IMR-90 (cell line): ENCODE measurements around the gene C22orf31. TPM values are rescaled to one million over a fixed set of nuclear protein-coding genes. Genes with fewer than 3 reads are reported as not detected.

Experiments
- ATAC-seq: fragments of 200-7000 bp; cut with Tn5 transposase; 2 replicates; pipeline ENCODE4 v1.9.1; 2020; ENCODE audit warnings: low read depth, mild to moderate bottlenecking, moderate library complexity
- BruUV-seq: library from RNA; stranded (reverse); fragments of 400-500 nt; replicated peaks from 2 replicates; lab custom pipeline; 2021; lab: Mats Ljungman, UMichigan
- CTCF ChIA-PET: fragments of 300-600 bp; formaldehyde crosslinking; extraction: SDS; loops from one replicate; lab custom pipeline; 2021; ENCODE audit warnings: antibody characterized with exemption; lab: Yijun Ruan, JAX
- POLR2A ChIA-PET: fragments of 300-600 bp; sonication (Branson Sonifier 250); formaldehyde crosslinking; loops from one replicate; lab custom pipeline; 2022; ENCODE audit warnings: antibody characterized with exemption; ENCODE audit not compliant: unreplicated experiment; lab: Charles Lee
- DNase-seq: peaks from one replicate; pipeline ENCODE4 v3.0.0; 2013
- H2AFZ ChIP-seq: replicated peaks from 2 replicates; pipeline ENCODE3; 2013; ENCODE audit warnings: low read length, mild to moderate bottlenecking; ENCODE audit not compliant: poor library complexity
- H2AK5ac ChIP-seq: 2 replicates; pipeline ENCODE4 v1.6.1; 2013; ENCODE audit warnings: low read depth, low read length, inconsistent platforms
- H2AK9ac ChIP-seq: replicated peaks from 2 replicates; pipeline ENCODE3; 2013; ENCODE audit warnings: mild to moderate bottlenecking, low read depth, low read length, moderate library complexity; ENCODE audit not compliant: poor library complexity
- H2BK120ac ChIP-seq: 2 replicates; pipeline ENCODE4 v1.6.1; 2013; ENCODE audit warnings: low read depth, low read length, inconsistent platforms
- H2BK15ac ChIP-seq: 3 replicates; pipeline ENCODE4 v1.6.1; 2013; ENCODE audit warnings: low read depth, low read length, inconsistent platforms
- H2BK20ac ChIP-seq: 2 replicates; pipeline ENCODE4 v1.6.1; 2013; ENCODE audit warnings: low read depth, mild to moderate bottlenecking, inconsistent platforms, low read length, moderate library complexity
- H2BK5ac ChIP-seq: 2 replicates; pipeline ENCODE4 v1.6.1; 2013; ENCODE audit warnings: mild to moderate bottlenecking, low read depth, low read length, inconsistent platforms; ENCODE audit not compliant: poor library complexity, severe bottlenecking
- H3K14ac ChIP-seq: replicated peaks from 2 replicates; pipeline ENCODE4 v1.6.1; 2013; ENCODE audit warnings: low read depth, low read length, inconsistent platforms
- H3K18ac ChIP-seq: 2 replicates; pipeline ENCODE4 v1.6.1; 2013; ENCODE audit warnings: low read depth, low read length, control low read depth
- H3K23ac ChIP-seq: 2 replicates; pipeline ENCODE4 v1.6.1; 2013; ENCODE audit warnings: low read depth, low read length, inconsistent platforms
- H3K27ac ChIP-seq: 2 replicates; pipeline ENCODE4 v1.5.1; 2013; ENCODE audit warnings: mild to moderate bottlenecking, control low read depth, low read length; ENCODE audit not compliant: insufficient read depth
- H3K27me3 ChIP-seq: 2 replicates; pipeline ENCODE4 v1.6.1; 2013; ENCODE audit warnings: low read length; ENCODE audit not compliant: control insufficient read depth, insufficient read depth
- H3K36me3 ChIP-seq: 2 replicates; pipeline ENCODE4 v1.6.1; 2013; ENCODE audit warnings: low read length, mixed read lengths; ENCODE audit not compliant: control insufficient read depth, insufficient read depth
- H3K4ac ChIP-seq: 2 replicates; pipeline ENCODE4 v1.6.1; 2013; ENCODE audit warnings: low read depth, low read length, inconsistent platforms
- H3K4me1 ChIP-seq: 2 replicates; pipeline ENCODE4 v1.6.1; 2013; ENCODE audit warnings: low read length, mixed read lengths; ENCODE audit not compliant: control insufficient read depth, insufficient read depth
- H3K4me2 ChIP-seq: 2 replicates; pipeline ENCODE4 v1.6.1; 2013; ENCODE audit warnings: low read depth, mild to moderate bottlenecking, control low read depth, low read length, moderate library complexity
- H3K4me3 ChIP-seq: 2 replicates; pipeline ENCODE4 v1.5.1; 2013; ENCODE audit warnings: low read depth, mild to moderate bottlenecking, control low read depth, low read length, moderate library complexity; ENCODE audit not compliant: insufficient read depth
- H3K56ac ChIP-seq: 2 replicates; pipeline ENCODE4 v1.6.1; 2013; ENCODE audit warnings: low read length, inconsistent platforms; ENCODE audit not compliant: insufficient read depth; ENCODE audit errors: extremely low read depth
- H3K79me1 ChIP-seq, 2 experiments: 2 replicates each; pipeline ENCODE4 v1.6.1; 2013; ENCODE audit warnings: low read length in 2 of 2, inconsistent platforms in 1 of 2, low read depth in 1 of 2
- H3K9ac ChIP-seq: 2 replicates; pipeline ENCODE4 v1.6.1; 2013; ENCODE audit warnings: low read depth, low read length, control low read depth
- H3K9me1 ChIP-seq: 2 replicates; pipeline ENCODE4 v1.6.1; 2013; ENCODE audit warnings: low read length, inconsistent platforms; ENCODE audit not compliant: insufficient read depth
- H3K9me3 ChIP-seq: 2 replicates; pipeline ENCODE4 v1.6.1; 2013; ENCODE audit warnings: low read length; ENCODE audit not compliant: control insufficient read depth, insufficient read depth
- H4K20me1 ChIP-seq: 2 replicates; pipeline ENCODE4 v1.6.1; 2013; ENCODE audit warnings: low read length, inconsistent platforms; ENCODE audit not compliant: insufficient read depth
- H4K5ac ChIP-seq: 2 replicates; pipeline ENCODE4 v1.6.1; 2013; ENCODE audit warnings: mild to moderate bottlenecking, low read depth, low read length, control low read depth
- H4K8ac ChIP-seq, 2 experiments: 2 replicates each; pipeline ENCODE4 v1.6.1; 2013; ENCODE audit warnings: low read depth in 2 of 2, low read length in 2 of 2, control low read depth in 1 of 2, inconsistent platforms in 1 of 2
- H4K91ac ChIP-seq: 2 replicates; pipeline ENCODE4 v1.6.1; 2013; ENCODE audit warnings: low read depth, low read length, inconsistent platforms; ENCODE audit not compliant: insufficient read depth
- CEBPB ChIP-seq: IDR thresholded peaks from 2 replicates; pipeline ENCODE4 v1.6.1; 2012; ENCODE audit warnings: low read depth, low read length, improper control_type of control experiment
- ELK1 ChIP-seq: fragments of 150-350 bp; IDR thresholded peaks from 2 replicates; pipeline ENCODE4 v1.6.1; 2016; ENCODE audit warnings: low read depth, mild to moderate bottlenecking, low read length, moderate library complexity, borderline replicate concordance
- MAZ ChIP-seq: IDR thresholded peaks from 2 replicates; pipeline ENCODE4 v1.6.1; 2012; ENCODE audit warnings: low read depth, mild to moderate bottlenecking, low read length, improper control_type of control experiment, moderate library complexity, borderline replicate concordance
- USF2 ChIP-seq: fragments of 150-350 bp; IDR thresholded peaks from 2 replicates; pipeline ENCODE4 v1.6.1; 2017; ENCODE audit warnings: mild to moderate bottlenecking, antibody characterized with exemption, low read length, low read depth
- WGBS, 2 experiments: methylation state at CpG; one replicate each; pipeline versions ENCODE4 v1.1.5 to v1.1.7; 2013; ENCODE audit warnings: missing lambda C conversion rate in 2 of 2; ENCODE audit not compliant: insufficient read length in 1 of 2; ENCODE audit errors: extremely low coverage in 2 of 2; 5-methylcytosine and 5-hydroxymethylcytosine counted together
- dilution Hi-C: fragments of 300-500 bp; cut with HindIII; formaldehyde crosslinking; loops from one replicate; pipeline ENCODE4 v1.14.3; 2018; ENCODE audit warnings: low sequenced_read_pairs; ENCODE audit not compliant: unreplicated experiment
- in situ Hi-C: fragments of 300-500 bp; cut with MboI; formaldehyde crosslinking; loops from 3 replicates; pipeline ENCODE4 v1.14.3; 2019; ENCODE audit warnings: low sequenced_read_pairs, inconsistent platforms, mixed read lengths
- intact Hi-C: fragments of 100-400 bp; cut with micrococcal nuclease; formaldehyde crosslinking; loops from 2 replicates; pipeline ENCODE4 v1.10.0; 2022
- polyA plus RNA-seq, 3 experiments: library from polyadenylated mRNA; depleted of rRNA; stranded (reverse); fragments of >200 nt; gene quantifications; 2 replicates each; pipeline ENCODE4 v1.2.3, GENCODE V29; 2012; ENCODE audit warnings: low replicate concordance in 1 of 3
- total RNA-seq: library from RNA; depleted of rRNA; stranded (reverse); fragments of >200 nt; gene quantifications from 2 replicates; pipeline ENCODE4 v1.2.3, GENCODE V29; 2012; rRNA removed

The C22orf31 gene
- total and polyA plus RNA-seq, 2 of the 4 experiments (the other 2 are of a cell fraction), result not detected

GRCh38 chr22:29009148-29009547, 52.5 kb downstream of the C22orf31 start:
- DNase-seq (no peak), ATAC-seq (no peak)
- peaks cover 2% of the 10 kb centered on the region; the same call in 1 of the 2 replicates for H3K4me1 ChIP-seq
- no peak overlapping the region for H3K18ac ChIP-seq
- no peak overlapping the region for H4K91ac ChIP-seq
- H2AK5ac ChIP-seq, result no peak overlapping the region
- H2BK15ac ChIP-seq, result no peak overlapping the region
- no peak overlapping the region for H3K56ac ChIP-seq
- H4K8ac ChIP-seq, result no peak overlapping the region
- H2AK9ac ChIP-seq, result no peak overlapping the region
- no peak overlapping the region for H2BK20ac ChIP-seq
- H3K14ac ChIP-seq, result no peak overlapping the region
- no peaks in the 10 kb centered on the region for H4K20me1 ChIP-seq
- no peak overlapping the region for H3K4me2 ChIP-seq
- intact Hi-C loops (no loop called here), dilution Hi-C loops (no loop called here), in situ Hi-C loops (no loop called here)
- H2AFZ ChIP-seq, result no peak overlapping the region
- H3K79me1 ChIP-seq, result no peaks in the 10 kb centered on the region; a peak in 1 of 4 replicates
- ChIA-PET POLR2A (interaction anchor here (0.6 kb wide), 1 partner anchor 554 kb away, joined by 5 read pairs; no protein-coding TSS in a partner anchor), CTCF (no interaction called here)
- no peaks in the 10 kb centered on the region for H3K36me3 ChIP-seq
- no peak overlapping the region for H2BK5ac ChIP-seq
- H3K9ac ChIP-seq, result no peak overlapping the region
- no peaks in the 10 kb centered on the region for H3K9me3 ChIP-seq
- H3K27me3 ChIP-seq, result no peaks in the 10 kb centered on the region
- 87% methylated on average over 2 of the region's 5 CpGs; no CpG with 5 or more reads in 1 of the 2 experiments for WGBS, 2 experiments
- H3K23ac ChIP-seq, result no peak overlapping the region
- no peak overlapping the region for H3K4ac ChIP-seq
- H2BK120ac ChIP-seq, result no peak overlapping the region
- no peak overlapping the region for H3K4me3 ChIP-seq
- no peaks in the 10 kb centered on the region for H3K9me1 ChIP-seq
- no TSS peak for BruUV-seq
- no peak overlapping the region for H4K5ac ChIP-seq
- TF ChIP-seq MAZ (no peak), CEBPB (no peak), USF2 (no peak), ELK1 (no peak)
- no peak overlapping the region for H3K27ac ChIP-seq

Other genes starting within 250 kb of the C22orf31 start
- 1.4 TPM in 2 replicates for gene ZNRF3, start 178.3 kb downstream of the C22orf31 start, total RNA-seq
- 2.4 and 3.3 TPM in 2 replicates for gene ZNRF3, start 178.3 kb downstream of the C22orf31 start, polyA plus RNA-seq (2012; rRNA removed)
- 2.5 and 2.9 TPM in 2 replicates for gene KREMEN1, start 11.2 kb upstream of the C22orf31 start, total RNA-seq
- 4.6 and 5.1 TPM in 2 replicates for gene KREMEN1, start 11.2 kb upstream of the C22orf31 start, polyA plus RNA-seq (2012; rRNA removed)
- 0.28 and 0.54 TPM in 2 replicates for gene EMID1, start 144.1 kb upstream of the C22orf31 start, total RNA-seq
- gene EMID1, start 144.1 kb upstream of the C22orf31 start, polyA plus RNA-seq (2012; rRNA removed), result 1.2 and 1.3 TPM in 2 replicates
- 5.7 and 6.9 TPM in 2 replicates for gene RHBDD3, start 206.2 kb upstream of the C22orf31 start, total RNA-seq
- 21.2 and 21.5 TPM in 2 replicates for gene RHBDD3, start 206.2 kb upstream of the C22orf31 start, polyA plus RNA-seq (2012; rRNA removed)
- gene EWSR1, start 206.4 kb upstream of the C22orf31 start, total RNA-seq, result 414 and 518 TPM in 2 replicates
- gene EWSR1, start 206.4 kb upstream of the C22orf31 start, polyA plus RNA-seq (2012; rRNA removed), result 243 and 267 TPM in 2 replicates
- gene GAS2L1, start 244.8 kb upstream of the C22orf31 start, total RNA-seq, result 1.4 TPM in 2 replicates
- 15.6 and 22.5 TPM in 2 replicates for gene GAS2L1, start 244.8 kb upstream of the C22orf31 start, polyA plus RNA-seq (2012; rRNA removed)